WTC11 (cell line): ENCODE measurements around the gene TTC19. TPM values are rescaled to one million over a fixed set of nuclear protein-coding genes. Genes with fewer than 3 reads are reported as not detected.

Source experiments
- ATAC-seq: fragments of 200-7000 bp; cut with Tn5 transposase; 2 replicates; pipeline ENCODE4 v1.10.0; 2021; ENCODE audit warnings: mild to moderate bottlenecking, moderate library complexity
- CTCF ChIA-PET: fragments of 300-600 bp; sonication (Branson Sonifier 250); formaldehyde crosslinking; loops from one replicate; lab custom pipeline; 2021; ENCODE audit warnings: antibody characterized with exemption; lab: Charles Lee
- POLR2A ChIA-PET: fragments of 350-600 bp; sonication (Branson Sonifier 250); formaldehyde crosslinking; loops from one replicate; lab custom pipeline; 2021; ENCODE audit warnings: antibody characterized with exemption; lab: Charles Lee
- DNase-seq: peaks from one replicate; pipeline ENCODE4 v3.0.0; 2021; ENCODE audit warnings: low spot score
- H3K27ac Mint-ChIP-seq: 2 replicates; pipeline ENCODE4 v1.8.0; 2021; ENCODE audit warnings: mixed read lengths
- H3K27me3 Mint-ChIP-seq: 2 replicates; pipeline ENCODE4 v1.8.0; 2021; ENCODE audit warnings: low read depth, mild to moderate bottlenecking, moderate library complexity, mixed read lengths
- H3K36me3 Mint-ChIP-seq: 2 replicates; pipeline ENCODE4 v1.8.0; 2021; ENCODE audit warnings: mixed read lengths
- H3K4me1 Mint-ChIP-seq: 2 replicates; pipeline ENCODE4 v1.8.0; 2022; ENCODE audit warnings: mixed read lengths
- H3K4me3 Mint-ChIP-seq: 2 replicates; pipeline ENCODE4 v1.8.0; 2021; ENCODE audit warnings: mild to moderate bottlenecking, moderate library complexity, mixed read lengths
- H3K9me3 Mint-ChIP-seq: 2 replicates; pipeline ENCODE4 v1.8.0; 2021; ENCODE audit warnings: mixed read lengths
- ELF4 ChIP-seq: sonication (generic); formaldehyde crosslinking; IDR thresholded peaks from 2 replicates; pipeline ENCODE4 v1.8.1; 2022; ENCODE audit warnings: low read depth, mild to moderate bottlenecking, moderate library complexity, missing genetic modification reagents
- EMX1 ChIP-seq: fragments of 250-450 bp; sonication (Bioruptor Pico); IDR thresholded peaks from 2 replicates; pipeline ENCODE4 v1.8.0; 2021; ENCODE audit warnings: mild to moderate bottlenecking
- GTF2I ChIP-seq: fragments of 250-450 bp; sonication (Bioruptor Pico); conservative IDR thresholded peaks from 2 replicates; pipeline ENCODE4 v1.4.0; 2021; ENCODE audit warnings: mild to moderate bottlenecking
- JUN ChIP-seq: sonication (generic); formaldehyde crosslinking; IDR thresholded peaks from 2 replicates; pipeline ENCODE4 v1.8.0; 2023; ENCODE audit warnings: mild to moderate bottlenecking, missing genetic modification reagents
- MYBL2 ChIP-seq: sonication (generic); formaldehyde crosslinking; IDR thresholded peaks from 2 replicates; pipeline ENCODE4 v1.8.1; 2023; ENCODE audit warnings: mild to moderate bottlenecking, moderate library complexity, missing genetic modification reagents
- NR3C1 ChIP-seq: sonication (generic); formaldehyde crosslinking; conservative IDR thresholded peaks from 2 replicates; pipeline ENCODE4 v1.8.1; 2023; ENCODE audit warnings: low read depth, mild to moderate bottlenecking, missing genetic modification reagents
- TEAD1 ChIP-seq: sonication (generic); formaldehyde crosslinking; IDR thresholded peaks from 2 replicates; pipeline ENCODE4 v1.8.0; 2022; ENCODE audit warnings: mild to moderate bottlenecking, missing genetic modification reagents
- TP53 ChIP-seq: sonication (generic); formaldehyde crosslinking; IDR thresholded peaks from 2 replicates; pipeline ENCODE4 v1.8.1; 2023; ENCODE audit warnings: mild to moderate bottlenecking, missing genetic modification reagents
- ZNF138 ChIP-seq: sonication (generic); formaldehyde crosslinking; conservative IDR thresholded peaks from 2 replicates; pipeline ENCODE4 v1.8.1; 2022; ENCODE audit warnings: mild to moderate bottlenecking, moderate library complexity, missing genetic modification reagents
- ZNF219 ChIP-seq: sonication (generic); formaldehyde crosslinking; IDR thresholded peaks from 2 replicates; pipeline ENCODE4 v1.8.0; 2023; ENCODE audit warnings: missing genetic modification reagents, mild to moderate bottlenecking, borderline replicate concordance
- ZNF232 ChIP-seq: sonication (generic); formaldehyde crosslinking; IDR thresholded peaks from 2 replicates; pipeline ENCODE4 v1.8.0; 2022; ENCODE audit warnings: mild to moderate bottlenecking, missing genetic modification reagents
- ZNF416 ChIP-seq: fragments of 250-450 bp; sonication (Bioruptor Pico); IDR thresholded peaks from 2 replicates; pipeline ENCODE4 v1.9.0; 2021; ENCODE audit warnings: mild to moderate bottlenecking, inconsistent platforms
- total RNA-seq: library from RNA; stranded (reverse); gene quantifications from 3 replicates; pipeline ENCODE4 v1.2.3, GENCODE V29; 2021
- TF ChIP-seq, protein P1 (sequence below): fragments of 250-450 bp; sonication (Bioruptor Pico); IDR thresholded peaks from 2 replicates; pipeline ENCODE4 v1.8.0; 2021; ENCODE audit warnings: mild to moderate bottlenecking
- TF ChIP-seq, protein P2 (sequence below): sonication (generic); formaldehyde crosslinking; IDR thresholded peaks from 2 replicates; pipeline ENCODE4 v1.8.0; 2023; ENCODE audit warnings: mild to moderate bottlenecking, missing genetic modification reagents
- TF ChIP-seq, protein P3 (sequence below): sonication (generic); formaldehyde crosslinking; IDR thresholded peaks from 2 replicates; pipeline ENCODE4 v1.8.1; 2022; ENCODE audit warnings: mild to moderate bottlenecking, missing genetic modification reagents, moderate library complexity, borderline replicate concordance
- TF ChIP-seq, protein P4 (sequence below): sonication (generic); formaldehyde crosslinking; IDR thresholded peaks from 2 replicates; pipeline ENCODE4 v1.8.1; 2022; ENCODE audit warnings: low read depth, missing genetic modification reagents, borderline replicate concordance
- TF ChIP-seq, protein P5 (sequence below): fragments of 200-600 bp; IDR thresholded peaks from 2 replicates; pipeline ENCODE4 v1.8.0; 2022; ENCODE audit warnings: antibody characterized with exemption

The TTC19 gene
- total RNA-seq, 1 experiment from 2014 or later, result 55.3 TPM

DNA sequence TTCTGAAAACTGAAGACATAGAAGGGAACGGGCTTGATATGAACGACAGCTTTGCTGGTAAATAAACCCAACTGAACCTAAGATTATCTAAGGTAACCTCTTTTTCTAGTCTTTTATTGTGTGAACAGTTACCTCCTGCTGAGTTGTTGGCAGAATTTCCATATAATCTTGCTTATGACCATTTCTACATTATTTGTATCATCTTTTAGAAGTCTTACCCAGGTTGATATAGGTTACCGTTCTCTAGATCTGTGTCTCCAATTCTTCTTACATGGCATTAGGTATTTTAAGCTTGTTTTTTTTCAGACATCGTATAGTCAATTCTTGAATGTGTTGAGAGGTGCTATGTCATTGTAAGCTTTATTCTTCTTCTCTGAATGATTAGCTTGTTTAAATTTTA, 24.3 kb downstream of the TTC19 start:
- POLR2A ChIA-PET, result no interaction called here
- TF ChIP-seq, protein P1, sequence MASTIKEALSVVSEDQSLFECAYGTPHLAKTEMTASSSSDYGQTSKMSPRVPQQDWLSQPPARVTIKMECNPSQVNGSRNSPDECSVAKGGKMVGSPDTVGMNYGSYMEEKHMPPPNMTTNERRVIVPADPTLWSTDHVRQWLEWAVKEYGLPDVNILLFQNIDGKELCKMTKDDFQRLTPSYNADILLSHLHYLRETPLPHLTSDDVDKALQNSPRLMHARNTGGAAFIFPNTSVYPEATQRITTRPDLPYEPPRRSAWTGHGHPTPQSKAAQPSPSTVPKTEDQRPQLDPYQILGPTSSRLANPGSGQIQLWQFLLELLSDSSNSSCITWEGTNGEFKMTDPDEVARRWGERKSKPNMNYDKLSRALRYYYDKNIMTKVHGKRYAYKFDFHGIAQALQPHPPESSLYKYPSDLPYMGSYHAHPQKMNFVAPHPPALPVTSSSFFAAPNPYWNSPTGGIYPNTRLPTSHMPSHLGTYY, result no peak
- TF ChIP-seq TEAD1 (CRISPR knock-in tag) (no peak), NR3C1 (CRISPR knock-in tag) (no peak), ZNF138 (CRISPR knock-in tag) (no peak), ZNF232 (CRISPR knock-in tag) (no peak), GTF2I (no peak), TP53 (CRISPR knock-in tag) (no peak), ZNF416 (no peak)
- TF ChIP-seq, protein P2, sequence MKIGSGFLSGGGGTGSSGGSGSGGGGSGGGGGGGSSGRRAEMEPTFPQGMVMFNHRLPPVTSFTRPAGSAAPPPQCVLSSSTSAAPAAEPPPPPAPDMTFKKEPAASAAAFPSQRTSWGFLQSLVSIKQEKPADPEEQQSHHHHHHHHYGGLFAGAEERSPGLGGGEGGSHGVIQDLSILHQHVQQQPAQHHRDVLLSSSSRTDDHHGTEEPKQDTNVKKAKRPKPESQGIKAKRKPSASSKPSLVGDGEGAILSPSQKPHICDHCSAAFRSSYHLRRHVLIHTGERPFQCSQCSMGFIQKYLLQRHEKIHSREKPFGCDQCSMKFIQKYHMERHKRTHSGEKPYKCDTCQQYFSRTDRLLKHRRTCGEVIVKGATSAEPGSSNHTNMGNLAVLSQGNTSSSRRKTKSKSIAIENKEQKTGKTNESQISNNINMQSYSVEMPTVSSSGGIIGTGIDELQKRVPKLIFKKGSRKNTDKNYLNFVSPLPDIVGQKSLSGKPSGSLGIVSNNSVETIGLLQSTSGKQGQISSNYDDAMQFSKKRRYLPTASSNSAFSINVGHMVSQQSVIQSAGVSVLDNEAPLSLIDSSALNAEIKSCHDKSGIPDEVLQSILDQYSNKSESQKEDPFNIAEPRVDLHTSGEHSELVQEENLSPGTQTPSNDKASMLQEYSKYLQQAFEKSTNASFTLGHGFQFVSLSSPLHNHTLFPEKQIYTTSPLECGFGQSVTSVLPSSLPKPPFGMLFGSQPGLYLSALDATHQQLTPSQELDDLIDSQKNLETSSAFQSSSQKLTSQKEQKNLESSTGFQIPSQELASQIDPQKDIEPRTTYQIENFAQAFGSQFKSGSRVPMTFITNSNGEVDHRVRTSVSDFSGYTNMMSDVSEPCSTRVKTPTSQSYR (CRISPR knock-in tag), result no peak
- TF ChIP-seq, protein P3, sequence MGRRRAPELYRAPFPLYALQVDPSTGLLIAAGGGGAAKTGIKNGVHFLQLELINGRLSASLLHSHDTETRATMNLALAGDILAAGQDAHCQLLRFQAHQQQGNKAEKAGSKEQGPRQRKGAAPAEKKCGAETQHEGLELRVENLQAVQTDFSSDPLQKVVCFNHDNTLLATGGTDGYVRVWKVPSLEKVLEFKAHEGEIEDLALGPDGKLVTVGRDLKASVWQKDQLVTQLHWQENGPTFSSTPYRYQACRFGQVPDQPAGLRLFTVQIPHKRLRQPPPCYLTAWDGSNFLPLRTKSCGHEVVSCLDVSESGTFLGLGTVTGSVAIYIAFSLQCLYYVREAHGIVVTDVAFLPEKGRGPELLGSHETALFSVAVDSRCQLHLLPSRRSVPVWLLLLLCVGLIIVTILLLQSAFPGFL (CRISPR knock-in tag), result no peak
- TF ChIP-seq, protein P4, sequence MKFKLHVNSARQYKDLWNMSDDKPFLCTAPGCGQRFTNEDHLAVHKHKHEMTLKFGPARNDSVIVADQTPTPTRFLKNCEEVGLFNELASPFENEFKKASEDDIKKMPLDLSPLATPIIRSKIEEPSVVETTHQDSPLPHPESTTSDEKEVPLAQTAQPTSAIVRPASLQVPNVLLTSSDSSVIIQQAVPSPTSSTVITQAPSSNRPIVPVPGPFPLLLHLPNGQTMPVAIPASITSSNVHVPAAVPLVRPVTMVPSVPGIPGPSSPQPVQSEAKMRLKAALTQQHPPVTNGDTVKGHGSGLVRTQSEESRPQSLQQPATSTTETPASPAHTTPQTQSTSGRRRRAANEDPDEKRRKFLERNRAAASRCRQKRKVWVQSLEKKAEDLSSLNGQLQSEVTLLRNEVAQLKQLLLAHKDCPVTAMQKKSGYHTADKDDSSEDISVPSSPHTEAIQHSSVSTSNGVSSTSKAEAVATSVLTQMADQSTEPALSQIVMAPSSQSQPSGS, result no peak
- TF ChIP-seq, protein P5, sequence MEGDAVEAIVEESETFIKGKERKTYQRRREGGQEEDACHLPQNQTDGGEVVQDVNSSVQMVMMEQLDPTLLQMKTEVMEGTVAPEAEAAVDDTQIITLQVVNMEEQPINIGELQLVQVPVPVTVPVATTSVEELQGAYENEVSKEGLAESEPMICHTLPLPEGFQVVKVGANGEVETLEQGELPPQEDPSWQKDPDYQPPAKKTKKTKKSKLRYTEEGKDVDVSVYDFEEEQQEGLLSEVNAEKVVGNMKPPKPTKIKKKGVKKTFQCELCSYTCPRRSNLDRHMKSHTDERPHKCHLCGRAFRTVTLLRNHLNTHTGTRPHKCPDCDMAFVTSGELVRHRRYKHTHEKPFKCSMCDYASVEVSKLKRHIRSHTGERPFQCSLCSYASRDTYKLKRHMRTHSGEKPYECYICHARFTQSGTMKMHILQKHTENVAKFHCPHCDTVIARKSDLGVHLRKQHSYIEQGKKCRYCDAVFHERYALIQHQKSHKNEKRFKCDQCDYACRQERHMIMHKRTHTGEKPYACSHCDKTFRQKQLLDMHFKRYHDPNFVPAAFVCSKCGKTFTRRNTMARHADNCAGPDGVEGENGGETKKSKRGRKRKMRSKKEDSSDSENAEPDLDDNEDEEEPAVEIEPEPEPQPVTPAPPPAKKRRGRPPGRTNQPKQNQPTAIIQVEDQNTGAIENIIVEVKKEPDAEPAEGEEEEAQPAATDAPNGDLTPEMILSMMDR, result no peak
- H3K9me3 Mint-ChIP-seq, result no peaks in the 10 kb centered on the region
- DNase-seq, result no peak
- no peak for ATAC-seq
- peaks cover 64% of the 10 kb centered on the region for H3K36me3 Mint-ChIP-seq
- CTCF ChIA-PET, result no interaction called here
- H3K27me3 Mint-ChIP-seq, result no peaks in the 10 kb centered on the region
- no peak overlapping the region for H3K4me3 Mint-ChIP-seq
- H3K4me1 Mint-ChIP-seq, result no peaks in the 10 kb centered on the region
- H3K27ac Mint-ChIP-seq, result peak overlapping the region; percentile 4; the same call in 1 of the 2 replicates

DNA sequence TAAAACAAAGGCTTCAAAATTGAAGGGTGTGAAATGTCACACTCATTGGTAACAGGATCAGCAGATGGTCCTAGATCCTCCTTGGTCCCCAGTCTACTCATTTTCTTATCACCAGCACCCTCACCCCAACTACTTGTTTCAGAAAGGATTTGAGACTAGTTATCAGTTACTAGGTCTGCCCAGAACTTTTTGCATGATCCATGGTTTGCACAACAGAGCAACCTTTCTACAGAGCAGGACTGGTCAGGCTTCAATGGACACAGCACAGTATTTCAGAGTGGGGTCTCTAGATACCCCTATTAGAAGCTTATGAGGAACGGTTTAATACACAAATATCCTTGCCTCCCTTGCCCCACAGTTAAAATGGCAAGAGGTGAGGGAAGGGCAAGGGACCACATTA, 25.6 kb downstream of the TTC19 start:
- Mint-ChIP-seq H3K36me3 (peaks cover 70% of the 10 kb centered on the region), H3K9me3 (no peaks in the 10 kb centered on the region), H3K27ac (no peak overlapping the region), H3K4me1 (no peaks in the 10 kb centered on the region), H3K4me3 (no peak overlapping the region), H3K27me3 (no peaks in the 10 kb centered on the region)
- ATAC-seq (no peak), DNase-seq (no peak)
- ChIA-PET CTCF (no interaction called here), POLR2A (no interaction called here)
- TF ChIP-seq ZNF416, result no peak
- no peak for TF ChIP-seq MYBL2 (CRISPR knock-in tag)
- TF ChIP-seq, protein P1, result no peak
- no peak for TF ChIP-seq EMX1 (CRISPR knock-in tag)
- no peak for TF ChIP-seq JUN (CRISPR knock-in tag)
- TF ChIP-seq ZNF219 (CRISPR knock-in tag), result no peak
- TF ChIP-seq ELF4 (CRISPR knock-in tag), result no peak
